Loucy (cell line): ENCODE results near the gene EXOC3L1.

ENCODE experiments used
- EZH2phosphoT487 ChIP-seq: fragments of 200-600 bp; IDR thresholded peaks from 2 replicates; pipeline ENCODE4 v1.6.1; 2018; ENCODE audit warnings: antibody characterized with exemption, mild to moderate bottlenecking, moderate library complexity, borderline replicate concordance
- TF ChIP-seq, protein P1 (sequence below): fragments of 200-600 bp; sonication (generic); conservative IDR thresholded peaks from 2 replicates; pipeline ENCODE4 v1.5.1; 2014; ENCODE audit warnings: mild to moderate bottlenecking, antibody characterized with exemption, low read length

DNA sequence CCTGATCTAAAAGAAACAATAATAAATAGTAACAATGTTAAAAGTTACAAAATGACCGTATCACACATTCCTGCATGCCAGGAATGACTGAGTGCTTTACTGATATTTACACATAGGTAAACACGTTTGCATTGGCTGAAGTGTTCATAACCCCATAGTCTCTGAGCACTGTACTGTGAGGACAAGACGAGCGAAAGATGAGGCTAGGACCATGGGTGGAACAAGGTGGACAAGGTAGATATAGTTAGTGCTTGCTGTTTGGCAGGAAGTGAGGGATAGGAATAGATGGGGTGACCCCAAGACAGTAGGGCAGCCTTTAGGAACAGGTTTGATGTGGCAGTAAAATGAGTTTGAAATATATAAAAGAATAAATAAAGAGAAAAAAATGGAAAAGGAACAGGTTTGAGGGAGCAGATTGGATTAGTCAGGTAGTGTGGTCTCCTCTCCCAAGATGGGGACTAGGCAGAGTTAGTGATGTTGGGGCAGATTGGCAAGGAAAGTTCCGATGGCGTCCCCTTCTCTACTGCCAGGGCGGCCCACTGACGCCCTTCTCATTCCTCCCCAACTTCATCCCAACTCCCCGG lies 1.6 kb upstream of the EXOC3L1 start:
- TF ChIP-seq, protein P1, sequence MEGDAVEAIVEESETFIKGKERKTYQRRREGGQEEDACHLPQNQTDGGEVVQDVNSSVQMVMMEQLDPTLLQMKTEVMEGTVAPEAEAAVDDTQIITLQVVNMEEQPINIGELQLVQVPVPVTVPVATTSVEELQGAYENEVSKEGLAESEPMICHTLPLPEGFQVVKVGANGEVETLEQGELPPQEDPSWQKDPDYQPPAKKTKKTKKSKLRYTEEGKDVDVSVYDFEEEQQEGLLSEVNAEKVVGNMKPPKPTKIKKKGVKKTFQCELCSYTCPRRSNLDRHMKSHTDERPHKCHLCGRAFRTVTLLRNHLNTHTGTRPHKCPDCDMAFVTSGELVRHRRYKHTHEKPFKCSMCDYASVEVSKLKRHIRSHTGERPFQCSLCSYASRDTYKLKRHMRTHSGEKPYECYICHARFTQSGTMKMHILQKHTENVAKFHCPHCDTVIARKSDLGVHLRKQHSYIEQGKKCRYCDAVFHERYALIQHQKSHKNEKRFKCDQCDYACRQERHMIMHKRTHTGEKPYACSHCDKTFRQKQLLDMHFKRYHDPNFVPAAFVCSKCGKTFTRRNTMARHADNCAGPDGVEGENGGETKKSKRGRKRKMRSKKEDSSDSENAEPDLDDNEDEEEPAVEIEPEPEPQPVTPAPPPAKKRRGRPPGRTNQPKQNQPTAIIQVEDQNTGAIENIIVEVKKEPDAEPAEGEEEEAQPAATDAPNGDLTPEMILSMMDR = no peak
- no peak for TF ChIP-seq EZH2phosphoT487
